GM19452 (cell line): Measurements from ENCODE around the gene NBEAL2.

Experiments used
- ATAC-seq: cut with Tn5 transposase; IDR thresholded peaks from one replicate; pipeline ENCODE4 v1.9.1; 2021; ENCODE audit not compliant: unreplicated experiment

Gene NBEAL2

GRCh38 chr3:46942481-46943236 lies 36.8 kb upstream of the NBEAL2 start:
- ATAC-seq, result no peak

GRCh38 chr3:46943237-46944187 lies 36.0 kb upstream of the NBEAL2 start:
- ATAC-seq, result peak; percentile 44

DNA sequence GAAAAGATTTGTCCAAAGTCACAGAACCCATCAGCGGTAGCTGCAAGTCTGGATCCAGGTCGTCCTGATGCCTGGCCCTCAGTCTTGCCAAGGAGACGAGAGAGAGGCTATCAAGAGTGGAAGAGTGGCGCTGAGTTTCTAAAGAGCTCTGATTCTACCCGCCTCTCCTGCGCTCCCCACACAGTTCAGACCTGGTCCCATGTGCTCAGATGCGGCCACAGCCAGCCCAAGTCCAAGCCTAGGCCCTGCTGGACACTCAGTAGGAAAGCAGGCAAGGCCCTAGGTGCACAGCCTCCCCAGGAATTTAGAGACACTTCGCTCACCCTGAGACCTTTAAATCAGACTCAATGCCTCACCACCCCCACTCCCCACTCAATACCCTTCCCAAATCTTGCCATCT lies 35.3 kb upstream of the NBEAL2 start:
- no peak for ATAC-seq

GRCh38 chr3:46946416-46946815 lies 33.0 kb upstream of the NBEAL2 start:
- no peak for ATAC-seq

- no peak for ATAC-seq
Observed at GRCh38 chr3:46946856-46947545, 32.5 kb upstream of the NBEAL2 start.

GRCh38 chr3:46947546-46947901 lies 31.9 kb upstream of the NBEAL2 start:
- no peak for ATAC-seq

DNA sequence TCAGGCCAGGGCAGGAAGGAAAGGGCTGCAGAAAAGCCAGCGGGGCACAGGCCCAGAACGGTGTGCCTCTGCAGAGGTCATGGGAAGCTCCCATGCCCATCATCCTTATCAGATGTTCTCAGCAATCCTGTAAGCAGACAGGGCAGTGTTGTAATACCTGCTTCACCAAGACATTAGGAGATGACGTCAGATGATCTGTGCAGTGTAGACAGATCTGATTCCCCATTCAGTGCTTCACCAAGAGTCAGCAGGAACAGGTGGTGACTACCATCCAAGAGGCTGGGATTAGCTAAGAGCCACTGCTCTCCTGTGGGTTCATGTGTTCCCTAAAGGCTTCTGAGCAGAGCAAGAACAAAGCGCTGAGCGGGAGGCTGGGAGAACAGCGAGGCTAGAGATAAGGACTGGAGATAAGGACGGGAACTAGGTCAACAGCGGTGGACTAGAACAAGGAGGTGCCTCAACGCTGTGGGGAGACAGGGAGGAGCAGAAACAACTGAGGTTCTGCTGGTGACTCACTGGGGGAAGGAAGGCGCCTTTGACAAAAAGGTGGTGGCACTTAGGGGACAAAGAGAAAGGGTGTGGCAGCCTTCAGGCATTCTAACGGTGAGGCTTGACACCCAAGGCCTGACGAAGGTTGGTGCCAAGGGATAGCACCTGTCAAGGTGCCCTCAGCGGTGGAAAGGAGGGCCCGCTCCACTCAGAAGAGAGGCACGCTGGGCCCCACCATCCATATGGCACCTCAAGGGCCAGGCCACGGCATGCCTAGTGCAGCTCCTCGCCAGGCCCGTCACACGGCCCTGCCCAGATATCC lies 31.3 kb upstream of the NBEAL2 start:
- ATAC-seq, result no peak

DNA sequence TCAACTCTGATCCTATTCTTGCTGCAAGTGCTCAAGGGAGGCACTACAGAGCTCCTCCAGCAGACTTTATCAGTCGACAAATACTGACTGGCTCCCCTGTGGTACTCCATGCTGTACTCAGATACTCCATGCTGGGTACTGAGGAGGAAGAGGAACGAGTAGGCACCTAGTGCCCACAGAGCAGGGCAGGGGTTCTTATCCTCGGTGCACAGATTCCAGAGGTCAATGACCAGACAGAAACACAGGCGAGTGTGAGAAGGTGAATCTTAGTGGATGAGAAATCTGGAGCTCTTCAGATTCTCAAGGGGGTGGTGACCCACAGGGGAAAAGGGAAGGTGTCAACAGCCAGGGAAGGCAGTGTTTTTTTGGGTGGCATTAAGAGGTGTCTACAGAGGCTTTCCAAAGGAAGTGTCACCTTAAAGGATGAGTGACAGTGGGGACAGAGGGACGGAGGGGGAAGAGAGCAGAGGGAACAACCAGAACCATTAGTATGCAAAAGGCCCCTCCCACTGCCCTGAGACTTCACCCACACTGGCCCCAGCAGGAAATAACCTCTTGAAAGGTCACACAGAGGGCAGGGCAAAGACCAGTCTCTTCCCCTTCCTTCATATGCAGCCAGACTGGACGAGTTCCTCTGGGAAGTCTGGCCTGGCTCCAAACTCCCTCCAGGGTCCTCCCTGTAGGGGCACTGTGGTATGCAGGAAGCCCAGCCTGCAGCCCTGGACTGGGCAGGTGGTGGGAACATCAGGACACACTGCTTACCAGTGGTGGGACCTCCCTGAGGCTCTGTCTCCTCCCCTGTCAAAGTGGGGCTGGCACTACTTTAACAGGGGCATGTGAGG lies 30.4 kb upstream of the NBEAL2 start:
- peak; percentile 60 for ATAC-seq

DNA sequence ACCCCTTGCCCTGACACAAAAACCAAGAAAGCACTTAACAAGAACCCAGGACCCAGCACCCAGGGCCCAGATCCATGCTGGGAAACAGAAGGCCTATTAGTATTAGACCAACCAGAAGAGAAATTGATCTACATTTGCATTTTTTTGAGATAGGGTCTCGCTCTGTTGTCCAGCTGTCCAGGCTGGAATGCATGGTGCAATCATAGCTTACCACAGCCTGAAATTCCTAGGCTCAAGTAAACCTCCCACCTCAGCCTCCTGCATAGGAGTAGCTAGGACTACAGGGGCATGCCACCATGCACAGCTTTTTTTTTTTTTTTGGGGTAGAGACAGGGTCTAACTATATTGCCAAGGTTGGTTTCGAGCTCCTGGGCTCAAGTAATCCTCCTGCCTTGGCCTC lies 29.3 kb upstream of the NBEAL2 start:
- no peak for ATAC-seq

- ATAC-seq, result no peak
Observed at GRCh38 chr3:46950650-46951241, 28.7 kb upstream of the NBEAL2 start.

DNA sequence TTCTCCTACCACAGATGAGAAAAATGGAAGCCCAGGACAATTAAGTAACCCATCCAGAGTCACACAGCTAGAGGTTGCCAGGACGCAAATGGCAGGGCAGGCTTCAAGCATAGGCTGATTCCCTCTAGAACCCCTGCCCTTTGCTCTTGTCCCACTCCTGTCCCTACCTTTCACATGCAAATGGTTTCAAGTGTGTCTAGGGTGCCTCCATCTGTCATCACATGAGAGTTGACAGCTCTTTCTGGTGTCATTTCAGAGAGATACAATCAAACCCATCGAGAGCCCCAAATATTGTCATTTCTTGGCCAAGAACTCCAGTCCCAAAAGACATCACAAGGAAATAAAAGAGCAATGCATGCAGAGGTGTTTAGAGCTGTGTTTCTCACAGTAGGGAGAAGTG lies 26.7 kb upstream of the NBEAL2 start:
- no peak for ATAC-seq

GRCh38 chr3:46953234-46954010 lies 26.0 kb upstream of the NBEAL2 start:
- no peak for ATAC-seq

- no peak for ATAC-seq
Observed at GRCh38 chr3:46954178-46954577, 25.3 kb upstream of the NBEAL2 start.

- ATAC-seq, result no peak
Observed at GRCh38 chr3:46955157-46955556, 24.3 kb upstream of the NBEAL2 start.

- ATAC-seq, result no peak
Observed at GRCh38 chr3:46955801-46956259, 23.6 kb upstream of the NBEAL2 start.

DNA sequence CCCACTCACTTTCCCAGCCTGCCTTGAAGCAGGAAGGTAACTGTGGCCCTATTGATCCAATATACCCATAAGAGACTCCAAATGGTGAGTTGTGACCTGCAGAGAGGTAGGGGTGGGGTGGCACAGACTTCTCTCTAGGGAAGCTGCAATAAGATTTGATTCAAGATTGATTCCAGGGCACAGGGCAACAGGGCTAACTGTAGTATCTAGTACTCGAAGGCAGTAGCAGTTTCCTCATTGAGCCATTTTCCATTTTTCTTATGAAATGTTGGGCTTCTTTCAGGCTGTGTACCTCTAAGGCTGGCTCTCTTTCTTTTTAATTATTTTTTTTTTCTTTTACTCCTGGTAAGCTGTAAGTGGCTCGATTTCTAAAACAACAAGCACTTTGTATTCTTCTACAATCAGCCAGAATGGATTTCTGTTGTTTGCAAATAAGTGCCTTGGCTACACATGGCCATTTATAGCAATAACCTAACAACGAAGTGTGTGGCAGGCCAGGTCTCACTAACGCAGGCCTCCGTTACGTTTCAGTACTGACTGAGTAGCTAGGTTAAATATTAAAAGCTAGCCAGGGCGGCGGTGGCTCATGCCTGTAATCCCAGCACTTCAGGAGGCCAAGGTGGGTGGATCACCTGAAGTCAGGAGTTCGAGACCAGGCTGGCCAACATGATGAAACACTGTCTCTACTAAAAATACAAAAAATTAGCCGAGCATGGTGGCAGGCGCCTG lies 22.2 kb upstream of the NBEAL2 start:
- ATAC-seq, result no peak

- ATAC-seq, result no peak
Observed at GRCh38 chr3:46958467-46959160, 20.9 kb upstream of the NBEAL2 start.
